Activated naive CD4-positive, alpha-beta T cell treated with anti-CD3 and anti-CD28 coated beads, Interleukin-2, amount 50 U/mL, for 24 hours (primary cell): Measurements from ENCODE around the gene GPR89B.
"Not testable (repeated sequence)": the region's sequence is repeated elsewhere in the genome, so short reads cannot be mapped to it uniquely, and the experiment has no call there.

Experiments used
- H3K27ac Mint-ChIP-seq: one replicate; pipeline ENCODE4 v1.8.0; 2021; ENCODE audit warnings: mild to moderate bottlenecking, mixed read lengths
- H3K27me3 Mint-ChIP-seq: one replicate; pipeline ENCODE4 v1.8.0; 2021; ENCODE audit warnings: mixed read lengths
- H3K36me3 Mint-ChIP-seq: one replicate; pipeline ENCODE4 v1.8.0; 2021; ENCODE audit warnings: mixed read lengths
- H3K4me1 Mint-ChIP-seq: one replicate; pipeline ENCODE4 v1.8.0; 2021; ENCODE audit warnings: mixed read lengths
- H3K4me3 Mint-ChIP-seq: one replicate; pipeline ENCODE4 v1.8.0; 2021; ENCODE audit warnings: mild to moderate bottlenecking, mixed read lengths
- H3K9me3 Mint-ChIP-seq: one replicate; pipeline ENCODE4 v1.8.0; 2021; ENCODE audit warnings: mixed read lengths

The GPR89B gene

GRCh38 chr1:147992916-147993315 lies 64.7 kb downstream of the GPR89B start:
- not testable (repeated sequence) for H3K27ac Mint-ChIP-seq, H3K36me3 Mint-ChIP-seq, H3K27me3 Mint-ChIP-seq, H3K4me1 Mint-ChIP-seq, H3K4me3 Mint-ChIP-seq, H3K9me3 Mint-ChIP-seq

- peak overlapping the region; percentile 82 for H3K27ac Mint-ChIP-seq
- not testable (repeated sequence) for H3K4me3 Mint-ChIP-seq, H3K36me3 Mint-ChIP-seq, H3K27me3 Mint-ChIP-seq, H3K4me1 Mint-ChIP-seq, H3K9me3 Mint-ChIP-seq
Measured at GRCh38 chr1:147993400-147993799, 65.2 kb downstream of the GPR89B start.

GRCh38 chr1:147993825-147994615 lies 65.8 kb downstream of the GPR89B start:
- not testable (repeated sequence) for H3K9me3 Mint-ChIP-seq, H3K4me1 Mint-ChIP-seq, H3K27me3 Mint-ChIP-seq, H3K4me3 Mint-ChIP-seq, H3K36me3 Mint-ChIP-seq
- H3K27ac Mint-ChIP-seq: peak overlapping the region; percentile 27

- not testable (repeated sequence) for H3K36me3 Mint-ChIP-seq, H3K27ac Mint-ChIP-seq, H3K4me3 Mint-ChIP-seq, H3K4me1 Mint-ChIP-seq, H3K9me3 Mint-ChIP-seq, H3K27me3 Mint-ChIP-seq
Measured at GRCh38 chr1:147996088-147996487, 67.9 kb downstream of the GPR89B start.

DNA sequence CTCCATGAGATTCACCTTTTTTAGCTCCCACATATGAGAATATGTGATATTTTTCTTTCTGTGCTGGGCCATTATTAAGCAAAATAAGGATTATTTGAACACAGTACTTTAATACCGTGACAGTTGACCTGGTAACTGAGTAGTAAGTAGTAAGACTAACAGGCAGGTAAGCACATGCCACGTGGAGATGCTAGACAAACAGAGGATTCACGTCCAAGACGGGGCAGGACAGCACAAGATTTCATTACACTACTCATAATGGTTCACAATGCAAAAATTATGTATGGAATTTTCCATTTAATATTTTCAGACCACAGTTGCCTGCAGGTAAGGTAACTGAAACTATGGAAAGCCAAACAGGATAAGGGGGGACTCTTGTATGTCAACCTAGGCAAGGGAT lies 79.5 kb downstream of the GPR89B start:
- not testable (repeated sequence) for H3K27me3 Mint-ChIP-seq, H3K27ac Mint-ChIP-seq, H3K36me3 Mint-ChIP-seq, H3K4me3 Mint-ChIP-seq, H3K9me3 Mint-ChIP-seq, H3K4me1 Mint-ChIP-seq

DNA sequence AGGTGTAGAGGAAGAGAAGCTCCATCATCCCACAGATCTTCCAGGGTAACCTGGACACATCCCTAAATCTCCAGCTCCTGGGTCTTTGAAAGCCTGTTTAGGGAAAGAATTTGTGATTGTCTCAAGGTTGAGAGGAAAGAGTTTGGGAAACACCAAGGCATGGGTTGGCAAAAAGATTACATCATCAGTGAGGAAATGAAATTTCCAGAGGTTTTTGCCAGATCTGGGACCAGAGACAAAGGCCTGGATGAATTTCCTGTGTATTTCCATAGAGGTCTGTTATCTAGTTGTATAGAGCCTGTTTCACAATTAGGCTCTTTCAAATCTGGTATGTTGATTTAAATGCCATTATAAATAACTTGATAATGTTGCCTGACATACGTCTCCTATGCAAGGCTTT lies 82.3 kb downstream of the GPR89B start:
- H3K36me3 Mint-ChIP-seq: peaks cover 3% of the 10 kb centered on the region
- no peak overlapping the region for H3K27ac Mint-ChIP-seq
- H3K27me3 Mint-ChIP-seq: peaks cover 9% of the 10 kb centered on the region
- no peak overlapping the region for H3K4me3 Mint-ChIP-seq
- peaks cover 11% of the 10 kb centered on the region for H3K4me1 Mint-ChIP-seq
- no peaks in the 10 kb centered on the region for H3K9me3 Mint-ChIP-seq

- H3K4me1 Mint-ChIP-seq: peaks cover 13% of the 10 kb centered on the region
- H3K36me3 Mint-ChIP-seq, H3K9me3 Mint-ChIP-seq, H3K27ac Mint-ChIP-seq: not testable (repeated sequence)
- peaks cover 15% of the 10 kb centered on the region for H3K27me3 Mint-ChIP-seq
- peak overlapping the region; percentile 71 for H3K4me3 Mint-ChIP-seq
Measured at GRCh38 chr1:148013177-148014144, 85.2 kb downstream of the GPR89B start.

DNA sequence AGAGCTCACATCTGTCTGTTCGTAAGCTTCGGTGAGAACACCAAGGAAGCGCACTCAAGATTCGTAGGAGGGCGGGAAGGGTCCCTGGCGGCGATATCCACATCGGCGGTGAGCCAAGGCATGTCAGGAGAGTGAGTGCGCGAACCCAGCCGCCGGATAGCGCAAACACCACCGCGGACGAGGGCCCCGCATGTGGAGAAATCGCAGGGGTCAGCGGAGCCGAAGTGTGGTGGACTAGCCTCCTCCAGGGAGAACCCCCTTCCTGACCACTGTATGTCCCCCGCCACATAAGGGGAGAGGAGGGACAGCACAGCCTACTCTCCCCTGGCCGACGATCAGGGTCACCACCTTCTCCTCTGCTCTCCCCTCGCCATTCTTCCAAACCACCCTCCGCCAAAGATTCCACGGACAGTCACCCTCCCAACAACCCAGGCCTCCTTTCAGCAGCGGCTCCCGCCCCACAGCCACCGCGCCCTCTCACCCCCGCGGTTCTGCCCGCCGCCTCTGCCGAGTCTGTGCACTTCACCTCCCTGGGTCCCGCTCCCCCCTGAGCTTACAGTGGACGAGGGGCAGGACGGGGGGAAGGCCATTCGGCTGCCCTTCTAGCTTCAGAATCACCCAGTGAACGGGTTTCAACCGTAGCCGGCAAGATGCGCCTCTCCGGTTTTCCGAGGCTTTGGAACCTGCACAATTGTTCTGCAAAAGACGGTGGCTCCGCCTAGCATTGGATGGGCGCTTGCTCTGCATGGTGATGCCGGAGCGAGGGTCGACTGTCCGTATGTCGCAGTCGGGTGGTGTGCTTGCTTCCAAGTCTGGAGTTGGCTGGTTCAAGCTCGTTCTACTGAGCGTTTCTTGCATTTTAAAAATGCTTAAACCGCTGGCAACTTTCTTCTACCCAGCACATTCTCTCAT lies 86.3 kb downstream of the GPR89B start:
- Mint-ChIP-seq H3K4me3 (peak overlapping the region; percentile 53), H3K27me3 (peaks cover 15% of the 10 kb centered on the region), H3K4me1 (peaks cover 13% of the 10 kb centered on the region)
- not testable (repeated sequence) for H3K36me3 Mint-ChIP-seq, H3K9me3 Mint-ChIP-seq, H3K27ac Mint-ChIP-seq

DNA sequence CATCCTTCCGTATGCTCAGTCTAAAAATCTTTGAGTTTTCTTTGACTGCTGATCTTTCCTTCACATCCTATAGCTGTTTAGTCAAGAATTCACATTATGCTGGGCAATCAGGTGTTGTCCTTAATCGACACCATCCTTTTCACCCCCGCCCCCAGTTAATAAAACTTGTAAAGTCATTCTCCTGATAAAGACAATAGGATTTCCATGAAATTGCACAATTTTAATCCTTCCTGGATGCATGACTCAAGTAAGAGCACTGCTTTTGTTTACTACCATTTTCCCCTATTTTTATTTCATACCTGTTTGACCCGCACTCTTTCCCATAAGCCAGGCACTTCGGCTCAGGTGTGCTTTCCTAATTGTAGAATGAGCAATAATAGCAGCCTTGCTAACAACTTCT lies 96.7 kb downstream of the GPR89B start:
- H3K36me3 Mint-ChIP-seq, H3K4me3 Mint-ChIP-seq, H3K27ac Mint-ChIP-seq, H3K4me1 Mint-ChIP-seq, H3K9me3 Mint-ChIP-seq, H3K27me3 Mint-ChIP-seq: not testable (repeated sequence)

- not testable (repeated sequence) for H3K4me3 Mint-ChIP-seq, H3K27me3 Mint-ChIP-seq, H3K36me3 Mint-ChIP-seq, H3K27ac Mint-ChIP-seq, H3K9me3 Mint-ChIP-seq, H3K4me1 Mint-ChIP-seq
Measured at GRCh38 chr1:148027004-148027403, 98.8 kb downstream of the GPR89B start.

GRCh38 chr1:148032247-148032646 lies 104.0 kb downstream of the GPR89B start:
- Mint-ChIP-seq H3K4me3 (peak overlapping the region; percentile 61), H3K27ac (peak overlapping the region; percentile 87)
- not testable (repeated sequence) for H3K9me3 Mint-ChIP-seq, H3K36me3 Mint-ChIP-seq, H3K4me1 Mint-ChIP-seq, H3K27me3 Mint-ChIP-seq

- H3K36me3 Mint-ChIP-seq, H3K4me3 Mint-ChIP-seq, H3K27ac Mint-ChIP-seq, H3K4me1 Mint-ChIP-seq, H3K27me3 Mint-ChIP-seq, H3K9me3 Mint-ChIP-seq: not testable (repeated sequence)
Measured at GRCh38 chr1:148032690-148033089, 104.5 kb downstream of the GPR89B start.

DNA sequence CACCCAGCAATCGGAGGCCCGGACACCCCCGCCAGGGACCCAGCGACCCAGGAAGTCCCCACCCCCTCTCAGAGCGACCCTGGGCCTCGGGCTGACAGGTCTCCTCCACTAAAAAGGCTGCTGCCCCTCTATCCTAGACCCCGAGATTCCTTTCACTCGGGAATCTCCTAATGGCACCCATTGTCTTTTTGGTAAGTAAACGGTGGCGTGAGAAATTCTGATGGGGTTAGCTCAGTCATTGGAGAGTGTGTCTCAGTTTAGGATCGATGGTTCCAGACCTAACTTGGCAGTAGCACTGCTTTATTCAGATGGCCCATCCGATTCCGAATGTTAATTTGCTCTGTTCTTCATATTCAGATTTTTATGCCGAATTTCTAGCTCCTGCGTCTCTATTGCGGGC lies 104.9 kb downstream of the GPR89B start:
- not testable (repeated sequence) for H3K4me1 Mint-ChIP-seq, H3K27ac Mint-ChIP-seq, H3K27me3 Mint-ChIP-seq, H3K36me3 Mint-ChIP-seq, H3K9me3 Mint-ChIP-seq
- H3K4me3 Mint-ChIP-seq: peak overlapping the region; percentile 26

GRCh38 chr1:148037850-148038461 lies 109.7 kb downstream of the GPR89B start:
- not testable (repeated sequence) for H3K9me3 Mint-ChIP-seq
- peak overlapping the region; percentile 81 for H3K4me3 Mint-ChIP-seq

More at GRCh38 chr1:148037850-148038461, 109.7 kb downstream of the GPR89B start:
- peak overlapping the region; percentile 99 for H3K27ac Mint-ChIP-seq
- H3K27me3 Mint-ChIP-seq, H3K36me3 Mint-ChIP-seq, H3K4me1 Mint-ChIP-seq: not testable (repeated sequence)
